ENCODE measurements around the gene LSMEM2.

Gene LSMEM2

DNA sequence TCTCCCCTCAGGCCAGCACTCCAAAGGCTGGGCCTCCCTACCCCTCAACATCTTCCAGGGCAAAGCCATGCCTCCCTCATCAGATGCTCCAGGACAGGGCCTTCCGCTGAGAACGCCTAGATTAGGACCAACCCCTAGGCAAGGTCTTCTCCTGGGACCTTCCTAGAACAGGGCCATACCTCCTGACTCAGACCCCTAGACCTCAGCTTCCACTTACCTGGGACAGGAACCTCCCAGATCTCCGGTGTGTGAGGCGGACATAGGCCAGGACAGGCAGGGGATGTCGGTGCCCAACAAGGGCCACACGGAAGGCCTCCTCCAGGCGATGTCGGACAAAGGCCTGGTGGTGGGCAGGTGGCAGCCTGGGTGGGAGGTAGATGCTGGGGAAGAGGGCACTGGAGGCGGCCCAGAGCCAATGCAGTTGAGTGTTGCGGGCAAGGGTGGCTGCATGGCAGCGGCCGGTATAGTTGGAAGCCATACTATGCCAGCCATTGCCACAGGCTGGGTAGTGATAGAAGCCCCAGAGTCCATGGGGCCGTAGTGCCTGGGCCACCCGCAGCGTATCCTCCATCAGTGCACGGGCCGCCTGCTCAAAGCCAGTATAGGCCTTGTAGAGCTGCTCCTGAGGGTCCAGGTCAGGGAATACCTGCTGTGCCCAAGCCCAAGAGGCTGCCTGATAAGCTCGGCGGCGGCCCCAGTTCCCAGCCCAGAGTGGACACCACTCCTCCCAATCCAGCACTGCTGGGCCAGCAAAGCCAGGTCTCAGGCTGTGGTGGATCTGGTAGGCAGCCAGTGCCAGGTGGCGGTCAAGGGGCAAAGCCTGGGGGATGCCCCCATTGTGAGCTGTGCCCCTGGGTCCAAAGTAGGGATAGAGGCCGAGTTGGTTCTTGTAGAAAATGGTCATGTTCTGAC, 15.9 kb downstream of the LSMEM2 start:
- H3K27me3 ChIP-seq (ENCODE audit: insufficient read depth, low read length): no peaks in the 10 kb centered on the region
- no peak overlapping the region for H3K4me3 ChIP-seq (ENCODE audit: low read depth, low read length)
- peaks cover 18% of the 10 kb centered on the region for H3K79me1 ChIP-seq (ENCODE audit: low read length)
- no peak overlapping the region for H2AFZ ChIP-seq (ENCODE audit: insufficient read depth, low read length, poor library complexity)
- no peak overlapping the region for H3K23ac ChIP-seq (ENCODE audit: low read length)
- no CpG with 5 or more reads among the region's 22 CpGs for WGBS (ENCODE audit: extremely low coverage, insufficient coverage, insufficient read length)
- H3K18ac ChIP-seq (ENCODE audit: low read length): no peak overlapping the region
- H3K36me3 ChIP-seq (ENCODE audit: control insufficient read depth in 1 of 2, insufficient read depth in 2 of 2, low read length in 2 of 2): peaks cover 12% of the 10 kb centered on the region in 2 experiments
- H3K27ac ChIP-seq (ENCODE audit: low read depth, low read length): no peak overlapping the region
- H3K9me3 ChIP-seq (ENCODE audit: insufficient read depth, low read depth, low read length): no peaks in the 10 kb centered on the region
- H4K8ac ChIP-seq (ENCODE audit: low read depth, low read length): no peak overlapping the region
- H2BK12ac ChIP-seq (ENCODE audit: low read length): no peak overlapping the region
- no peak overlapping the region for H3K9ac ChIP-seq (ENCODE audit: low read length)
- H4K12ac ChIP-seq (ENCODE audit: low read depth, low read length): no peak overlapping the region
- no peak overlapping the region for H4K91ac ChIP-seq (ENCODE audit: low read depth, low read length)
- H2AK5ac ChIP-seq (ENCODE audit: low read length): no peak overlapping the region
- no peak overlapping the region for H3K4ac ChIP-seq (ENCODE audit: low read depth, low read length)
- H3K4me1 ChIP-seq (ENCODE audit: control insufficient read depth in 1 of 2, insufficient read depth in 2 of 2, low read length in 2 of 2): peaks cover 9 to 16% of the 10 kb centered on the region in 2 experiments
- no peak overlapping the region for H3K14ac ChIP-seq (ENCODE audit: low read length)
- no peak overlapping the region for H2BK120ac ChIP-seq (ENCODE audit: insufficient read depth, low read length, poor library complexity)
- no peak overlapping the region for H3K4me2 ChIP-seq (ENCODE audit: low read length)
- H2BK5ac ChIP-seq (ENCODE audit: low read depth, low read length, poor library complexity): no peak overlapping the region
- peaks cover 7% of the 10 kb centered on the region for H3K79me2 ChIP-seq (ENCODE audit: control insufficient read depth, insufficient read depth, low read length, poor library complexity)
- no peak for DNase-seq

DNA sequence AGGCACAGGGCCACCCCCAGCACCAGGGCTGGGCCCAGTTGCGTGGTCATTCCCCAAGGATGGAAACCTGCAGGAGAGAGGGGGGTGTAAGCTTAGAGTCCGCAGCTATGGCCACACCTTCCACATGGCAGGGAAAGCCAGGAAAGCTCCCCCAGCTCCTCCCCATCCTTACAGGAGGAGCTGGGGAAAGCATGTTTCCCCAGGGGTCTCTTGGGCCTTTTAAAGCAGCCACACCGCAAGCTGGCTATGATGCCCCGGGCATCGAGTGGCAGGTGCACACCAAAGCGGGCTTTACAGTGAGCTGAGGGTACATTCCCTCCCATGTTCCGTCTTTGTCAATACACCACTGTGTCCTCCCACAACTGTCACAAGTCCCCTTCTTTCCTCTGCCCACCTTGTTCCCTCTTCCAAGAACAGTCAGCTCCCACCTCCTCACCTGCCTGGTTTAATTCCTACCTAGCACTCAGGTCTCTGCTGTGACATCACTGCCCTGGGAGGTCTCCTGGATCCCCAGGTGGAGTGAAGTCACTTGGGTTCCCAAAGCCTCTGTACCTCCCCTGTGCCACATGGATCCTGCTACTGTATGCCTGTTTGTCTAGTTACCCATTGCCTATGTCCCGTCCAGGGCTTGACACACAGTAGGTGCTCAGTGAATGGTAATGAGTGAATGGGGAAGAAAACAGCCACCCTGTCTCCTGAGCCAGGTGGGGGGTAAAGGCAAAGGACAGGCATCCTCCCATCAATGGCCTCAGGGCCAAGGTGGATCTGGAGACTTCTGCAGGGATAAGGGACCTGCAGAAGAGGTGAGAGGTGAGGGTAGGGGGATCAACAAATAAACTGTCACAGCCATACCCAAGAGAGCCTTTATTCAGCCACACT, 16.9 kb downstream of the LSMEM2 start:
- H2BK5ac ChIP-seq (ENCODE audit: low read depth, low read length, poor library complexity): no peak overlapping the region
- peaks cover 7% of the 10 kb centered on the region for H3K79me2 ChIP-seq (ENCODE audit: control insufficient read depth, insufficient read depth, low read length, poor library complexity)
- no peak overlapping the region for H3K4me2 ChIP-seq (ENCODE audit: low read length)
- no peaks in the 10 kb centered on the region for H3K9me3 ChIP-seq (ENCODE audit: insufficient read depth, low read depth, low read length)
- peaks cover 18 to 26% of the 10 kb centered on the region in 2 experiments for H3K4me1 ChIP-seq (ENCODE audit: control insufficient read depth in 1 of 2, insufficient read depth in 2 of 2, low read length in 2 of 2)
- no peak overlapping the region for H4K91ac ChIP-seq (ENCODE audit: low read depth, low read length)
- H2AFZ ChIP-seq (ENCODE audit: insufficient read depth, low read length, poor library complexity): no peak overlapping the region
- H3K27ac ChIP-seq (ENCODE audit: low read depth, low read length): no peak overlapping the region
- peaks cover 27% of the 10 kb centered on the region for H3K79me1 ChIP-seq (ENCODE audit: low read length)
- no peak overlapping the region for H3K18ac ChIP-seq (ENCODE audit: low read length)
- no peak overlapping the region for H4K8ac ChIP-seq (ENCODE audit: low read depth, low read length)
- no peaks in the 10 kb centered on the region for H3K27me3 ChIP-seq (ENCODE audit: insufficient read depth, low read length)
- H3K4me3 ChIP-seq (ENCODE audit: low read depth, low read length): no peak overlapping the region
- H3K23ac ChIP-seq (ENCODE audit: low read length): no peak overlapping the region
- no peak overlapping the region for H2BK12ac ChIP-seq (ENCODE audit: low read length)
- H3K9ac ChIP-seq (ENCODE audit: low read length): no peak overlapping the region
- H2BK120ac ChIP-seq (ENCODE audit: insufficient read depth, low read length, poor library complexity): no peak overlapping the region
- no peak overlapping the region for H4K12ac ChIP-seq (ENCODE audit: low read depth, low read length)
- no peak for DNase-seq
- no CpG with 5 or more reads among the region's 8 CpGs for WGBS (ENCODE audit: extremely low coverage, insufficient coverage, insufficient read length)
- H3K36me3 ChIP-seq (ENCODE audit: control insufficient read depth in 1 of 2, insufficient read depth in 2 of 2, low read length in 2 of 2): peaks cover 4 to 5% of the 10 kb centered on the region in 2 experiments
- H3K4ac ChIP-seq (ENCODE audit: low read depth, low read length): no peak overlapping the region
- no peak overlapping the region for H2AK5ac ChIP-seq (ENCODE audit: low read length)
- no peak overlapping the region for H3K14ac ChIP-seq (ENCODE audit: low read length)

DNA sequence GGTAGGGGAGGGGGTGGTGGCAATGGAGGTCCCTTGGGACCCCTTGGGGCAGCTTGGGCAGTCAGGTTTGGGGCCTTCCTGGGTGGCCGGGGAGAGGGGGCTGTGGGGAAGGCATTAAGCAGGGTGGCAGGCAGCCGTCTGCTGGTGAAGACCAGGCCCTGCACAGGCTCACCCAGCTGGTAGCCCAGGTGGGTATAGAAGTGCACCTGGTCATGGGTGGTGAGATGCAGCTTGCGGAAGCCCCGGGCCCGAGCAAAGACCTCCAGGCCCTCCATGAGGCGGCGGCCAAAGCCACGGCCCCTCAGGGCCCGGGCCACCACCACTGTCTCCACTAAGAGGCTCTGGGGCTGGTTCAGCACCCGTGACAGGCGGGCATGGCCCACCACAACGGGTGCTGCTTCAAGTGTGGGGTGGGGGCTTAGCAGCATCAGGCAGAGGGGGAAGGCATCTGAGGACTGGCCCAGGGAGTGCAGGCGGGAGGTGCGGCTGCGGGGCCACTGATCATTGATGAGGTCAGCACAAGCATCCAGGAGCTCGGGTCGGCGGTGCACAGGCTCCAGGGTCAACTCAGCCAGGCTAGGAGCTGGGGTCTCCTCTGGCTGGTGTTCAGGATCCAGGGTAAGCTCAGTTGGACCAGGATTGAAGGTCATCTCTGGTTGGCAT, 18.0 kb downstream of the LSMEM2 start:
- no peak overlapping the region for H3K27ac ChIP-seq (ENCODE audit: low read depth, low read length)
- no peak overlapping the region for H3K14ac ChIP-seq (ENCODE audit: low read length)
- H4K8ac ChIP-seq (ENCODE audit: low read depth, low read length): no peak overlapping the region
- H3K79me1 ChIP-seq (ENCODE audit: low read length): peaks cover 24% of the 10 kb centered on the region
- H3K18ac ChIP-seq (ENCODE audit: low read length): no peak overlapping the region
- H4K12ac ChIP-seq (ENCODE audit: low read depth, low read length): no peak overlapping the region
- H3K27me3 ChIP-seq (ENCODE audit: insufficient read depth, low read length): no peaks in the 10 kb centered on the region
- H2BK12ac ChIP-seq (ENCODE audit: low read length): no peak overlapping the region
- H3K4me3 ChIP-seq (ENCODE audit: low read depth, low read length): no peak overlapping the region
- H3K9ac ChIP-seq (ENCODE audit: low read length): no peak overlapping the region
- H3K9me3 ChIP-seq (ENCODE audit: insufficient read depth, low read depth, low read length): no peaks in the 10 kb centered on the region
- H4K91ac ChIP-seq (ENCODE audit: low read depth, low read length): no peak overlapping the region
- H3K4me1 ChIP-seq (ENCODE audit: control insufficient read depth in 1 of 2, insufficient read depth in 2 of 2, low read length in 2 of 2): peaks cover 15 to 19% of the 10 kb centered on the region in 2 experiments
- H2BK5ac ChIP-seq (ENCODE audit: low read depth, low read length, poor library complexity): no peak overlapping the region
- no peak overlapping the region for H3K23ac ChIP-seq (ENCODE audit: low read length)
- H2AFZ ChIP-seq (ENCODE audit: insufficient read depth, low read length, poor library complexity): no peak overlapping the region
- H3K4ac ChIP-seq (ENCODE audit: low read depth, low read length): no peak overlapping the region
- no CpG with 5 or more reads among the region's 18 CpGs for WGBS (ENCODE audit: extremely low coverage, insufficient coverage, insufficient read length)
- no peak overlapping the region for H2BK120ac ChIP-seq (ENCODE audit: insufficient read depth, low read length, poor library complexity)
- H3K4me2 ChIP-seq (ENCODE audit: low read length): no peak overlapping the region
- H3K79me2 ChIP-seq (ENCODE audit: control insufficient read depth, insufficient read depth, low read length, poor library complexity): peaks cover 4% of the 10 kb centered on the region
- H3K36me3 ChIP-seq (ENCODE audit: control insufficient read depth in 1 of 2, insufficient read depth in 2 of 2, low read length in 2 of 2): peaks cover 4 to 5% of the 10 kb centered on the region in 2 experiments
- DNase-seq: no peak
- no peak overlapping the region for H2AK5ac ChIP-seq (ENCODE audit: low read length)

DNA sequence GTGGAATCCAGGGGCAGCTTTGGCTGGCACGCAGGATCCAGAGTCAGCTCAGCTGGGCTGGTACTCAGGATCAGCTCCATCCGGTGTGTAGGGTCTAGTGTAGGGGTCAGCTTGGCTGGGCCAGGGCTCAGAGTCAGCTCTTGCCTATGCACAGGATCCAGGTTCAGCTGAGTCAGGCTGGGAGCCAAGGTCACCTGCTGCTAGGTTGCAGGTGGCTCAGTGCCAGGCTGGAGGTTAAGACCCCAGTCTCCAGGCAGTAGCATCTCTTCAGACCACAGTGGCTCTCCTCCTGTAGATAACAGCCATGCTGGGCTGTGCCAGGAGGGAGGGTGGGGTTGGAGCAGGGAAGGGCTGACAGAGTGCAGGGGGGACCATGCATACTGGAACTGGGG, 18.5 kb downstream of the LSMEM2 start:
- Histone ChIP-seq H4K91ac (ENCODE audit: low read depth, low read length) (no peak overlapping the region), H3K14ac (ENCODE audit: low read length) (no peak overlapping the region), H3K23ac (ENCODE audit: low read length) (no peak overlapping the region), H3K9me3 (ENCODE audit: insufficient read depth, low read depth, low read length) (no peaks in the 10 kb centered on the region), H3K27me3 (ENCODE audit: insufficient read depth, low read length) (no peaks in the 10 kb centered on the region), H4K8ac (ENCODE audit: low read depth, low read length) (no peak overlapping the region), H3K36me3 (ENCODE audit: control insufficient read depth in 1 of 2, insufficient read depth in 2 of 2, low read length in 2 of 2) (peaks cover 4 to 5% of the 10 kb centered on the region in 2 experiments), H3K9ac (ENCODE audit: low read length) (no peak overlapping the region), H2BK5ac (ENCODE audit: low read depth, low read length, poor library complexity) (no peak overlapping the region), H3K79me2 (ENCODE audit: control insufficient read depth, insufficient read depth, low read length, poor library complexity) (peaks cover 3% of the 10 kb centered on the region), H3K4ac (ENCODE audit: low read depth, low read length) (no peak overlapping the region), H2AFZ (ENCODE audit: insufficient read depth, low read length, poor library complexity) (no peak overlapping the region), H3K79me1 (ENCODE audit: low read length) (peaks cover 21% of the 10 kb centered on the region), H3K4me3 (ENCODE audit: low read depth, low read length) (no peak overlapping the region), H3K27ac (ENCODE audit: low read depth, low read length) (no peak overlapping the region), H3K18ac (ENCODE audit: low read length) (no peak overlapping the region), H4K12ac (ENCODE audit: low read depth, low read length) (no peak overlapping the region), H2AK5ac (ENCODE audit: low read length) (no peak overlapping the region), H3K4me1 (ENCODE audit: control insufficient read depth in 1 of 2, insufficient read depth in 2 of 2, low read length in 2 of 2) (peaks cover 15 to 19% of the 10 kb centered on the region in 2 experiments), H2BK12ac (ENCODE audit: low read length) (no peak overlapping the region), H3K4me2 (ENCODE audit: low read length) (no peak overlapping the region), H2BK120ac (ENCODE audit: insufficient read depth, low read length, poor library complexity) (no peak overlapping the region)
- no peak for DNase-seq
- WGBS (ENCODE audit: extremely low coverage, insufficient coverage, insufficient read length): no CpG with 5 or more reads among the region's 2 CpGs

Measured in trophoblast cell (in vitro differentiated cells and primary cell).